Upper lobe of right lung (tissue), 1 donor: ENCODE data around the gene ETV5. TPM values are rescaled to one million over a fixed set of nuclear protein-coding genes. Genes with fewer than 3 reads are reported as not detected.

Experiments used
- ATAC-seq: fragments of 200-7000 bp; cut with Tn5 transposase; one replicate; pipeline ENCODE4 v1.9.1; 2020; ENCODE audit warnings: mild to moderate bottlenecking, moderate library complexity
- DNase-seq: peaks from one replicate; pipeline ENCODE4 v3.0.0-alpha.2; 2020
- H3K27ac ChIP-seq: fragments of 200-600 bp; one replicate; pipeline ENCODE4 v1.8.0; 2022
- H3K27me3 ChIP-seq: fragments of 200-600 bp; one replicate; pipeline ENCODE4 v1.8.0; 2022; ENCODE audit warnings: mild to moderate bottlenecking
- H3K36me3 ChIP-seq: fragments of 200-600 bp; one replicate; pipeline ENCODE4 v1.8.0; 2022
- H3K4me1 ChIP-seq: fragments of 200-600 bp; one replicate; pipeline ENCODE4 v1.8.0; 2022
- H3K4me3 ChIP-seq: fragments of 200-600 bp; one replicate; pipeline ENCODE4 v1.8.0; 2022; ENCODE audit warnings: mild to moderate bottlenecking
- H3K9me3 ChIP-seq: fragments of 200-600 bp; one replicate; pipeline ENCODE4 v1.8.0; 2022
- CTCF ChIP-seq: fragments of 200-600 bp; IDR thresholded peaks from one replicate; pipeline ENCODE4 v1.8.0; 2022; ENCODE audit warnings: antibody characterized with exemption
- intact Hi-C: fragments of 100-400 bp; cut with DNase I; formaldehyde crosslinking; loops from one replicate; pipeline ENCODE4 v1.11.0; 2022
- total RNA-seq: library from RNA; stranded (reverse); fragmentation: NEBNext Ultra II Directional; extraction: Animal tissue kit (Norgen Biotek cat#: 25700); gene quantifications from one replicate; pipeline ENCODE4 v1.2.1, GENCODE V29; 2021
- donor health status: DM: no; HTN: yes; CAD: no; lungs with severe emphysema.

ETV5 gene
- total RNA-seq, 1 donor from 2014 or later, result 56.3 TPM

DNA sequence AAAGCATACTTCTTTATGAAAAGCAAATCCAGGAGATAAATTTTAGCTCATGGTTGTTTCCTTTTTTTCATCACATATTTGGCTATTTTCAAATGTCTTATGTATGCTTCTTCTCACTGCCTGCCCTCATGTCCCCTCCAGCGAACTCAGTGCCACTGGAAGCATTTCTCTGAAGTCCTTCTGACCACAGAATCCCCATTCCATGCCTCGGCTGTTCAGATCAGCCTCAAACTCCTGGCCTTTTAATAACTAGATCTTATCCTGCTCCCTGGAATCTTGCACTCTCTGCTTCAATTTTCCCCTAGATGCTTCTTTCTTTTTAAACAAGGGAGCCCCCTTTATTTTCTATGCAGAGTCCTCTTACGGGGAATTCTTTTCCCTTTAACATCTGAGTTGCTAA lies 10.1 kb downstream of the ETV5 start:
- intact Hi-C loops, result no loop called here
- ATAC-seq (no peak), DNase-seq (no peak)
- Histone ChIP-seq H3K9me3 (no peaks in the 10 kb centered on the region), H3K4me1 (peaks cover 34% of the 10 kb centered on the region), H3K36me3 (no peaks in the 10 kb centered on the region), H3K4me3 (no peak overlapping the region), H3K27ac (no peak overlapping the region), H3K27me3 (no peaks in the 10 kb centered on the region)
- no peak for TF ChIP-seq CTCF

DNA sequence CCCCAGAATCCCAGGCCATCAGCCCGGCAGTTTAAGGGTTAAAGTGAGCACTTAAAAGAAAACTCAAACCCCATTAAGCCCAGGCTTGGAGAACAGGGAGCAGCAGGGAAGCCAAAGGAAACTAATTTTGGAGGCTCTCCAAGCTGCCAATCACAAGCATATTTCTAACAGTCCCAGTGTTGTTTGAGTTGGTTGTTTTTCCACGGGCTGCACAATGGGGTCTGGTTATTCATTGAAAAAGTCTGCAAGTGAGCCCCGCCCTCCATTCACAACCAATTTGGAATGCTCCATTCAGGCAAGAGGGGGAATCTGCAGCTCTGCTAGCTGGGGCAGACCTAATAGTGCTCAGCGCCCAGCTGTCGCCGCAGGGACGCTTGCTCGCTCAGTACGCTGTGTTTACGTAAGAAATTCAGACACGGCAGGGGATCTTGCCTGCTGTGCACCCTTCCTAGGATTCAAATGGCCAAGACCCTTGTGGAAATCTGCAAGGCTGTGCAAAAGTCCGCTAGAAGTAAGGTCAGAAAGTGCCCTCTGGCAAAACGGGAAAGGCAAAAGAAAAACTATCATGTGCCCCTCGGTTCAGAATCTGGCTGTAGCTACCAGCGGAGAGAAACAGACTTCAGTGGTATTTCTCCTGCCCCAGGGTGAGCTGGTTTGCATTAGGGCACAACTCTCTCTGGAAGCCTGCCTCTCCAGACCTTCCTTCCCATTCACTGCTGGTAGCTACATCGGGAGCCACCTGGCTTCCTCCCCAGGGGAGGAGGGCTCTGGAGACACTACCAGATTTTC lies 11.0 kb downstream of the ETV5 start:
- Histone ChIP-seq H3K4me3 (peak overlapping the region; percentile 39), H3K27ac (no peak overlapping the region), H3K27me3 (no peaks in the 10 kb centered on the region), H3K4me1 (peaks cover 38% of the 10 kb centered on the region), H3K36me3 (no peaks in the 10 kb centered on the region), H3K9me3 (no peaks in the 10 kb centered on the region)
- no peak for TF ChIP-seq CTCF
- intact Hi-C loops, result no loop called here
- peak; percentile 75 for DNase-seq
- peak; percentile 84 for ATAC-seq

GRCh38 chr3:186097317-186097662 lies 11.6 kb downstream of the ETV5 start:
- DNase-seq (no peak), ATAC-seq (no peak)
- Histone ChIP-seq H3K27me3 (no peaks in the 10 kb centered on the region), H3K4me3 (peak overlapping the region; percentile 39), H3K4me1 (peaks cover 38% of the 10 kb centered on the region), H3K36me3 (no peaks in the 10 kb centered on the region), H3K27ac (no peak overlapping the region), H3K9me3 (no peaks in the 10 kb centered on the region)
- intact Hi-C loops, result no loop called here
- no peak for TF ChIP-seq CTCF

- intact Hi-C loops, result no loop called here
- no peaks in the 10 kb centered on the region for H3K27me3 ChIP-seq
- DNase-seq (no peak), ATAC-seq (no peak)
- no peaks in the 10 kb centered on the region for H3K9me3 ChIP-seq
- peaks cover 42% of the 10 kb centered on the region for H3K4me1 ChIP-seq
- no peak for TF ChIP-seq CTCF
- peak overlapping the region; percentile 56 for H3K27ac ChIP-seq
- no peaks in the 10 kb centered on the region for H3K36me3 ChIP-seq
- H3K4me3 ChIP-seq, result no peak overlapping the region
Observed at GRCh38 chr3:186096290-186096689, 12.6 kb downstream of the ETV5 start.

GRCh38 chr3:186095561-186096081 lies 13.3 kb downstream of the ETV5 start:
- Histone ChIP-seq H3K36me3 (no peaks in the 10 kb centered on the region), H3K27ac (peak overlapping the region; percentile 56), H3K9me3 (no peaks in the 10 kb centered on the region), H3K4me3 (no peak overlapping the region), H3K4me1 (peaks cover 42% of the 10 kb centered on the region), H3K27me3 (no peaks in the 10 kb centered on the region)
- ATAC-seq, result peak; percentile 56
- intact Hi-C loops, result no loop called here
- DNase-seq, result peak; percentile 74
- no peak for TF ChIP-seq CTCF
